K562 (cell line): ENCODE measurements around the gene GAS2L2. TPM values are rescaled to one million over a fixed set of nuclear protein-coding genes. Genes with fewer than 3 reads are reported as not detected.

Source experiments
- ATAC-seq: fragments of 200-7000 bp; cut with Tn5 transposase; 3 replicates; pipeline ENCODE4 v1.9.1; 2020; ENCODE audit warnings: moderate library complexity
- BruUV-seq: library from RNA; stranded (reverse); fragments of 400-500 nt; replicated peaks from 2 replicates; lab custom pipeline; 2021; lab: Mats Ljungman, UMichigan
- CTCF ChIA-PET: fragments of 300-600 bp; formaldehyde crosslinking; extraction: SDS; loops from one replicate; lab custom pipeline; 2021; ENCODE audit warnings: low intra/inter-chr PET ratio; lab: Yijun Ruan, JAX
- POLR2A ChIA-PET: fragments of 300-600, 350-650 bp; sonication (Branson Sonifier 250); formaldehyde crosslinking; extraction: SDS; loops from one replicate; lab custom pipeline; 2021; ENCODE audit warnings: antibody characterized with exemption, inconsistent platforms; lab: Yijun Ruan, JAX
- DNase-seq, 4 experiments: peaks; one replicate each; pipeline versions ENCODE4 v3.0.0 to v3.0.0-alpha.2; 2011 to 2018; ENCODE audit warnings: low spot score in 3 of 4, mixed read lengths in 3 of 4; ENCODE audit errors: extremely low read depth in 1 of 4
- FAIRE-seq: peaks from 2 replicates; lab custom pipeline; 2011; peaks lifted over from hg19 to GRCh38; lab: Jason Lieb, UNC
- H2AFZ ChIP-seq: 2 replicates; pipeline ENCODE4 v1.6.0; 2011; ENCODE audit warnings: low read depth, low read length, control low read depth, inconsistent platforms
- H3K27ac ChIP-seq: fragments of 200-600 bp; 3 replicates; pipeline ENCODE4 v1.8.0; 2011; ENCODE audit warnings: low read depth, mild to moderate bottlenecking, control low read depth, inconsistent platforms, low read length, moderate library complexity, mixed read lengths; ENCODE audit errors: extremely low read depth
- H3K27me3 ChIP-seq, 2 experiments: fragments of 300-600 bp in 1 of 2; 2 replicates in 1 of 2; 3 replicates in 1 of 2; pipeline versions ENCODE4 v1.6.0 to v1.8.0; 2011; ENCODE audit warnings: inconsistent platforms in 2 of 2, low read length in 2 of 2, mild to moderate bottlenecking in 1 of 2, mixed read lengths in 1 of 2, moderate library complexity in 1 of 2; ENCODE audit not compliant: control insufficient read depth in 2 of 2, insufficient read depth in 2 of 2
- H3K36me3 ChIP-seq: fragments of 300-600 bp; 3 replicates; pipeline ENCODE4 v1.8.0; 2011; ENCODE audit warnings: mild to moderate bottlenecking, low read length, inconsistent platforms; ENCODE audit not compliant: control insufficient read depth, insufficient read depth
- H3K4me1 ChIP-seq, 2 experiments: fragments of 200-600 bp in 1 of 2; replicated peaks in 1 of 2; 2 replicates in 1 of 2; 3 replicates in 1 of 2; pipeline versions ENCODE4 v1.5.1 to v1.8.0; 2011; ENCODE audit warnings: inconsistent platforms in 2 of 2, low read length in 2 of 2, mild to moderate bottlenecking in 1 of 2, mixed read lengths in 1 of 2, moderate library complexity in 1 of 2; ENCODE audit not compliant: control insufficient read depth in 2 of 2, insufficient read depth in 2 of 2
- H3K4me2 ChIP-seq: 2 replicates; pipeline ENCODE4 v1.6.1; 2011; ENCODE audit warnings: low read length, control low read depth, inconsistent platforms, mixed read lengths; ENCODE audit not compliant: insufficient read depth
- H3K4me3 ChIP-seq: fragments of 200-600 bp; sonication (generic), shearing (Covaris generic); 2 replicates; pipeline ENCODE4 v1.5.1; 2016; ENCODE audit warnings: control low read depth, inconsistent platforms
- H3K79me2 ChIP-seq: fragments of 200-600 bp; 3 replicates; pipeline ENCODE4 v1.8.0; 2011; ENCODE audit warnings: low read length, inconsistent platforms; ENCODE audit not compliant: control insufficient read depth, insufficient read depth
- H3K9ac ChIP-seq, 2 experiments: 2 replicates each; pipeline versions ENCODE4 v1.6.0 to v1.6.1; 2011; ENCODE audit warnings: low read depth in 2 of 2, low read length in 2 of 2, control low read depth in 1 of 2, inconsistent platforms in 1 of 2, mild to moderate bottlenecking in 1 of 2, mixed read lengths in 1 of 2; ENCODE audit not compliant: insufficient read depth in 1 of 2
- H3K9me1 ChIP-seq: one replicate; pipeline ENCODE4 v1.6.0; 2011; ENCODE audit warnings: inconsistent platforms, mild to moderate bottlenecking, low read length, moderate library complexity; ENCODE audit not compliant: control insufficient read depth, insufficient read depth
- H3K9me3 ChIP-seq: replicated peaks from 2 replicates; pipeline ENCODE4 v1.5.1; 2011; ENCODE audit warnings: low read depth, low read length, inconsistent platforms; ENCODE audit not compliant: control insufficient read depth, insufficient read depth
- H4K20me1 ChIP-seq: replicated peaks from 2 replicates; pipeline ENCODE4 v1.6.1; 2011; ENCODE audit warnings: low read length, inconsistent platforms, mixed read lengths; ENCODE audit not compliant: control insufficient read depth, insufficient read depth
- CBX2 ChIP-seq: fragments of 200-600 bp; sonication (generic); IDR thresholded peaks from one replicate; pipeline ENCODE4 v1.6.1; 2012; ENCODE audit warnings: mild to moderate bottlenecking, low read length, inconsistent platforms; ENCODE audit not compliant: insufficient read depth, poor library complexity, severe bottlenecking
- KLF13 ChIP-seq: fragments of 450-650 bp; IDR thresholded peaks from 2 replicates; pipeline ENCODE4 v1.6.1; 2016; ENCODE audit warnings: missing genetic modification characterization, low read depth, mild to moderate bottlenecking, missing compliant biosample characterization, moderate library complexity, borderline replicate concordance
- LEF1 ChIP-seq: fragments of 450-650 bp; IDR thresholded peaks from 2 replicates; pipeline ENCODE4 v1.6.1; 2016; ENCODE audit warnings: mild to moderate bottlenecking
- PCBP1 ChIP-seq: fragments of 200-400 bp; formaldehyde crosslinking; IDR thresholded peaks from 2 replicates; pipeline ENCODE4 v1.6.1; 2018; ENCODE audit warnings: mild to moderate bottlenecking, low read depth, low read length; ENCODE audit not compliant: poor library complexity, severe bottlenecking
- SPI1 ChIP-seq: IDR thresholded peaks from 2 replicates; pipeline ENCODE4 v1.6.1; 2011; ENCODE audit warnings: low read depth, low read length, control low read depth, borderline replicate concordance
- YBX1 ChIP-seq: fragments of 450-650 bp; IDR thresholded peaks from 2 replicates; pipeline ENCODE4 v1.7.1; 2016; ENCODE audit warnings: mild to moderate bottlenecking
- ZBTB17 ChIP-seq: fragments of 450-650 bp; formaldehyde crosslinking; IDR thresholded peaks from 2 replicates; pipeline ENCODE4 v1.4.0; 2020; ENCODE audit warnings: mild to moderate bottlenecking
- ZNF354B ChIP-seq: fragments of 250-450 bp; sonication (Bioruptor Pico); IDR thresholded peaks from 2 replicates; pipeline ENCODE4 v1.4.0; 2020
- WGBS: fragments of 100-300 bp; shearing (Covaris generic); methylation state at CpG from one replicate; pipeline ENCODE4 v1.1.6; 2016; ENCODE audit warnings: low coverage, mixed read lengths; ENCODE audit not compliant: insufficient coverage; ENCODE audit errors: missing lambda C conversion rate; 5-methylcytosine and 5-hydroxymethylcytosine counted together
- in situ Hi-C: fragments of 300-500 bp; cut with MboI; formaldehyde crosslinking; loops from 4 replicates; pipeline ENCODE4 v1.15.0; 2018; ENCODE audit warnings: inconsistent platforms, mixed read lengths
- intact Hi-C: fragments of 100-400 bp; cut with micrococcal nuclease; formaldehyde crosslinking; loops from 2 replicates; pipeline ENCODE4 v1.14.2; 2022
- polyA plus RNA-seq, 8 experiments: library from polyadenylated mRNA; depleted of rRNA in 4 of 8; stranded (reverse) in 5 of 8; unstranded in 3 of 8; fragments of >200 nt; fragmentation: Nextera tagmentation in 2 of 8; fragmentation: Illumina TruSeq in 1 of 8; extraction: Ambion mirVana in 2 of 8; extraction: Trizol in 1 of 8; gene quantifications; 2 replicates each; pipeline versions ENCODE4 v1.2.1 to v1.2.3, GENCODE V29; 2011 to 2014; ENCODE audit warnings: inconsistent platforms in 1 of 8, missing spikeins in 1 of 8
- total RNA-seq, 7 experiments: library from RNA; depleted of rRNA in 6 of 7; stranded (reverse); fragments of >200 nt in 6 of 7; fragmentation: Illumina TruSeq in 2 of 7; extraction: Trizol in 2 of 7; gene quantifications; 2 replicates each; pipeline versions ENCODE4 v1.2.1 to v1.2.3, GENCODE V29; 2011 to 2021; ENCODE audit warnings: low replicate concordance in 1 of 7
- TF ChIP-seq, protein P1 (sequence below): IDR thresholded peaks from 2 replicates; pipeline ENCODE4 v1.6.1; 2014; ENCODE audit warnings: antibody characterized with exemption
- TF ChIP-seq, protein P2 (sequence below): fragments of 450-650 bp; IDR thresholded peaks from 2 replicates; pipeline ENCODE4 v1.6.1; 2016; ENCODE audit warnings: borderline replicate concordance
- TF ChIP-seq, protein P3 (sequence below): fragments of 450-650 bp; IDR thresholded peaks from 2 replicates; pipeline ENCODE4 v1.6.1; 2017; ENCODE audit warnings: mild to moderate bottlenecking, moderate library complexity

GAS2L2 gene
- total and polyA plus RNA-seq, 9 of the 15 experiments (the other 6 are each of a cell fraction or from before 2014, with no cell fraction given): not detected

DNA sequence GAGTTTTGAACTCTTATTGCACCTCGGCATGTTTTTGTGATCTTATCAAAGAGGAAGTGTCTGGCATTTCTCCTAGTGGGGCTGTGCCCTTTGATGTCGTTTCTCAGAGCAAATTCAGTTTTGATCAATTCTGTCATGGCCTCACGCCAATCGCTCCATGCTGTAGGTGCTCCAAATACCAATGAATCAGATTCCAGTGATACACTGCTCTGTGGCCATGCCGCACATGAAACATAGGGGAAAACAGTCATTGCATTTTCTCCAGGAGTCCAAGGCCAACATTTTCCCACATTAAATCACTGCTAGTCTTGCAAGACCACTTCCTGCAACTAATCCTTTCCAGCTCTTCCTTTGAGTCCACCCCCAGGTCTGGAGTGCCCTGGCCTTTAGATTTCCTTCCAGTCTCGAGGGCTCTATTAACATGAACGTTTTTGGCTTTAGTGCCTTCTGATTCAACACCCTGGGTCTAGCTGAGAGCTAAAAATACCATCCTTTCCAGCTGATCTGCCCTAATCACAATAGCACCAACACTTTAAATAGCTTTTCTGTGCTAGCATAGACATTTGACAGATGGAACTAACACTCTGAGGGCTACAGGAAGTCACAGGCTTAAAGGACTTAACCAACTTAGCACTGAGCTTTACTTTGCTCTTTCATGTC, 39.8 kb downstream of the GAS2L2 start:
- Histone ChIP-seq H3K4me1 (no peaks in the 10 kb centered on the region), H3K9ac (no peak overlapping the region), H3K9me1 (no peaks in the 10 kb centered on the region), H3K27ac (no peak overlapping the region), H2AFZ (no peak overlapping the region), H3K27me3 (no peaks in the 10 kb centered on the region), H3K36me3 (peaks cover 91% of the 10 kb centered on the region), H3K9me3 (no peaks in the 10 kb centered on the region), H3K4me2 (no peak overlapping the region), H3K79me2 (no peaks in the 10 kb centered on the region), H3K4me3 (no peak overlapping the region), H4K20me1 (no peaks in the 10 kb centered on the region)
- in situ Hi-C loops: no loop called here
- DNase-seq (no peak), FAIRE-seq (no peak), ATAC-seq (no peak)
- BruUV-seq: no TSS peak
- ChIA-PET POLR2A (interaction anchor here (0.5 to 1.8 kb wide), 2 partner anchors 10 to 15 kb away, joined by 3 to 6 read pairs; no protein-coding TSS in a partner anchor), CTCF (no interaction called here)
- 73% methylated on average over 7 of the region's 7 CpGs for WGBS
- peak; percentile 46; the same call in 1 of the 2 replicates for TF ChIP-seq SPI1
- no peak for TF ChIP-seq YBX1
- intact Hi-C loops: no loop called here

DNA sequence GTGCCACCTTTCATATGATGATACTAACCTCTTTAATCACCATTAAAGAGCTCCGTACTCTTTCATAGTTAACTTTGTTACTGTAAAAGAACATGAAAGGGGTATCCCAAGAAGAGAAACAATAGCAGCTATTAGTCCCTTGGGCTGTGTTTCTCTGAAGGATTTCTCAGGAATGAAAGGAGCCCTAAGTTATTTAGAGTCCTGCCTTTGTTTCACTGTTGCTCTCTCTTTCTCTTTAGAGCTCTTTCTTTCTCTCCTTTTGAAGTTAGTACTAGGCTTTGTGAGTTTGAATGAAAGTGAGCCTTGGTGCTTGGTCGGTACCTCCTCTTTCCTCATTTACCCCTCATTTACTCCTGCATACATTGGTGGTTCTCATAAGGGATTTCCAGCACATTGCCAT, 42.1 kb downstream of the GAS2L2 start:
- Histone ChIP-seq H2AFZ (no peak overlapping the region), H4K20me1 (no peaks in the 10 kb centered on the region), H3K36me3 (peaks cover 78% of the 10 kb centered on the region), H3K4me2 (no peak overlapping the region), H3K9me3 (no peaks in the 10 kb centered on the region), H3K27ac (no peak overlapping the region), H3K4me3 (no peak overlapping the region), H3K9ac (no peak overlapping the region), H3K9me1 (no peaks in the 10 kb centered on the region), H3K27me3 (no peaks in the 10 kb centered on the region), H3K79me2 (no peaks in the 10 kb centered on the region), H3K4me1 (no peaks in the 10 kb centered on the region)
- intact Hi-C loops: no loop called here
- no TSS peak for BruUV-seq
- CTCF ChIA-PET: no interaction called here
- POLR2A ChIA-PET: no interaction called here
- no peak for ATAC-seq
- FAIRE-seq: no peak
- WGBS: 100% methylated on average over 1 of the region's 2 CpGs
- DNase-seq: no peak
- in situ Hi-C loops: no loop called here
- TF ChIP-seq PCBP1 (no peak), LEF1 (no peak), ZBTB17 (CRISPR knock-in tag) (no peak), ZNF354B (CRISPR knock-in tag) (no peak), CBX2 (no peak), KLF13 (tag) (no peak)
- TF ChIP-seq, protein P1, sequence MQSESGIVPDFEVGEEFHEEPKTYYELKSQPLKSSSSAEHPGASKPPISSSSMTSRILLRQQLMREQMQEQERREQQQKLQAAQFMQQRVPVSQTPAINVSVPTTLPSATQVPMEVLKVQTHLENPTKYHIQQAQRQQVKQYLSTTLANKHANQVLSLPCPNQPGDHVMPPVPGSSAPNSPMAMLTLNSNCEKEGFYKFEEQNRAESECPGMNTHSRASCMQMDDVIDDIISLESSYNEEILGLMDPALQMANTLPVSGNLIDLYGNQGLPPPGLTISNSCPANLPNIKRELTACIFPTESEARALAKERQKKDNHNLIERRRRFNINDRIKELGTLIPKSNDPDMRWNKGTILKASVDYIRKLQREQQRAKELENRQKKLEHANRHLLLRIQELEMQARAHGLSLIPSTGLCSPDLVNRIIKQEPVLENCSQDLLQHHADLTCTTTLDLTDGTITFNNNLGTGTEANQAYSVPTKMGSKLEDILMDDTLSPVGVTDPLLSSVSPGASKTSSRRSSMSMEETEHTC: no peak
- TF ChIP-seq, protein P2, sequence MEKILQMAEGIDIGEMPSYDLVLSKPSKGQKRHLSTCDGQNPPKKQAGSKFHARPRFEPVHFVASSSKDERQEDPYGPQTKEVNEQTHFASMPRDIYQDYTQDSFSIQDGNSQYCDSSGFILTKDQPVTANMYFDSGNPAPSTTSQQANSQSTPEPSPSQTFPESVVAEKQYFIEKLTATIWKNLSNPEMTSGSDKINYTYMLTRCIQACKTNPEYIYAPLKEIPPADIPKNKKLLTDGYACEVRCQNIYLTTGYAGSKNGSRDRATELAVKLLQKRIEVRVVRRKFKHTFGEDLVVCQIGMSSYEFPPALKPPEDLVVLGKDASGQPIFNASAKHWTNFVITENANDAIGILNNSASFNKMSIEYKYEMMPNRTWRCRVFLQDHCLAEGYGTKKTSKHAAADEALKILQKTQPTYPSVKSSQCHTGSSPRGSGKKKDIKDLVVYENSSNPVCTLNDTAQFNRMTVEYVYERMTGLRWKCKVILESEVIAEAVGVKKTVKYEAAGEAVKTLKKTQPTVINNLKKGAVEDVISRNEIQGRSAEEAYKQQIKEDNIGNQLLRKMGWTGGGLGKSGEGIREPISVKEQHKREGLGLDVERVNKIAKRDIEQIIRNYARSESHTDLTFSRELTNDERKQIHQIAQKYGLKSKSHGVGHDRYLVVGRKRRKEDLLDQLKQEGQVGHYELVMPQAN: no peak
- TF ChIP-seq, protein P3, sequence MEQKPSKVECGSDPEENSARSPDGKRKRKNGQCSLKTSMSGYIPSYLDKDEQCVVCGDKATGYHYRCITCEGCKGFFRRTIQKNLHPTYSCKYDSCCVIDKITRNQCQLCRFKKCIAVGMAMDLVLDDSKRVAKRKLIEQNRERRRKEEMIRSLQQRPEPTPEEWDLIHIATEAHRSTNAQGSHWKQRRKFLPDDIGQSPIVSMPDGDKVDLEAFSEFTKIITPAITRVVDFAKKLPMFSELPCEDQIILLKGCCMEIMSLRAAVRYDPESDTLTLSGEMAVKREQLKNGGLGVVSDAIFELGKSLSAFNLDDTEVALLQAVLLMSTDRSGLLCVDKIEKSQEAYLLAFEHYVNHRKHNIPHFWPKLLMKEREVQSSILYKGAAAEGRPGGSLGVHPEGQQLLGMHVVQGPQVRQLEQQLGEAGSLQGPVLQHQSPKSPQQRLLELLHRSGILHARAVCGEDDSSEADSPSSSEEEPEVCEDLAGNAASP: no peak
